ENCODE data around the gene MAP4K5. TPM values are rescaled to one million over a fixed set of nuclear protein-coding genes. Genes with fewer than 3 reads are reported as not detected.

The MAP4K5 gene
- total RNA-seq, 1 experiment from 2014 or later, result 39.1 TPM

DNA sequence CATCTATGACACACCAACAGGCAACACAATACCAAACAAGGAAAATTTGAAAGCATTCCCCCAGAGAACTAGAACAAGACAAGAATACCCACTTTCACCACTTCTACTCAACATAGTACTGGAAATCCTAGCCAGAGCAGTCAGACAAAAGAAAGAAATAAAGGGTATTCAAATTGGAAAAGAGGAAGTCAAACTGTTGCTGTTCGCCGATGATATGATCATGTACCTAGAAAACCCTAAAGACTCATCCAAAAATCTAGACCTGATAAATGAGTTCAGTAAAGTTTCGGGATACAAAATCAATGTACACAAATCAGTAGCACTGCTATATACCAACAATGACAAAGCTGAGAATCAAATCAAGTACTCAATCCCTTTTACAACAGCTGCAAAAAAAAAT is 19.5 kb upstream of the MAP4K5 start:
- RAD21 ChIA-PET (ENCODE audit: low non-redundant PET in 1 of 2, low total read pairs in 2 of 2, uncharacterized antibody in 2 of 2, unreplicated experiment in 2 of 2), result no interaction called here
- no TSS peak for BruUV-seq (replicated peaks)
- POLR2A ChIA-PET, result no interaction called here

DNA sequence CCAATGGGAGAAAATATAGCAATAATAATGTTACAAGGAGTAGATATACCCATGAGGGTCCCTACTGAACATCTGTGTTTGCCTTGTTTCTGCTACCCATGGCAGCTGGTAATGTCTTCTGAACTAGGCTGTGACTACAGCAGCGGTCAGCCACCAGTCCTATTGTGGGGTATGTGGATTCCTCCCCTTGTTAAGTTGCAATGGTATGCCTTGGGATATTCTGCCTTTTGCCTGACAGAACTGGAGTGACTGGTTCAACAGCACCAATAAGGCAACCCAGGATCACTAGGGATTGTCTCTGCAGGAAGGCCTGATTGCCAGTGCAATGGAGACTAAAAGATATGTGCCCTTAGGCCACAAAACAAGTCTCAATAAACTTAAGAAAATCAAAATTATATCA is 17.9 kb upstream of the MAP4K5 start:
- H3K4me3 ChIP-seq (replicated peaks in 1 of 2; ENCODE audit: low read depth in 1 of 2, low read length in 2 of 2), result no peak overlapping the region
- H3K27me3 ChIP-seq (ENCODE audit: insufficient read depth, low read length), result no peaks in the 10 kb centered on the region
- intact Hi-C loops (cut with micrococcal nuclease), result no loop called here
- no peaks in the 10 kb centered on the region for H3K36me3 ChIP-seq (ENCODE audit: control insufficient read depth in 1 of 2, insufficient read depth in 2 of 2, low read length in 2 of 2)
- ChIA-PET CTCF (no interaction called here), POLR2A (no interaction called here), RAD21 (ENCODE audit: low non-redundant PET in 1 of 2, low total read pairs in 2 of 2, uncharacterized antibody in 2 of 2, unreplicated experiment in 2 of 2) (no interaction called here)
- no peaks in the 10 kb centered on the region for H3K9me3 ChIP-seq (ENCODE audit: control insufficient read depth in 1 of 2, insufficient read depth in 1 of 2, low read depth in 1 of 2, low read length in 2 of 2)
- no peak overlapping the region for H3K9ac ChIP-seq (ENCODE audit: low read length)
- DNase-seq (ENCODE audit: low read depth, low spot score) (no peak), ATAC-seq (no peak)
- H3K79me2 ChIP-seq (ENCODE audit: insufficient read depth, low read length), result no peaks in the 10 kb centered on the region
- H2AFZ ChIP-seq (ENCODE audit: low read depth, low read length, poor library complexity, severe bottlenecking), result no peak overlapping the region
- no peak overlapping the region for H3K4me2 ChIP-seq (ENCODE audit: low read length)
- H3K4me1 ChIP-seq (ENCODE audit: control insufficient read depth in 1 of 2, insufficient read depth in 2 of 2, low read length in 2 of 2), result peaks cover 9% of the 10 kb centered on the region in 2 experiments
- no peaks in the 10 kb centered on the region for H3K9me2 ChIP-seq (ENCODE audit: insufficient read depth)
- no TSS peak for BruUV-seq (replicated peaks)
- H3K27ac ChIP-seq (ENCODE audit: low read depth, low read length), result no peak overlapping the region
- H4K20me1 ChIP-seq (ENCODE audit: insufficient read depth), result no peaks in the 10 kb centered on the region
- TF ChIP-seq MAX (IDR thresholded peaks at IDR 0.05), result no peak
- TF ChIP-seq CEBPB (IDR thresholded peaks at IDR 0.05; ENCODE audit: low read depth), result no peak
- no peak for TF ChIP-seq RAD21 (IDR thresholded peaks at IDR 0.05; ENCODE audit: low read depth)
- TF ChIP-seq POLR2A (IDR thresholded peaks at IDR 0.05; ENCODE audit: borderline replicate concordance, extremely low read depth, insufficient read depth, insufficient read length), result no peak
- no peak for TF ChIP-seq ATF3 (IDR thresholded peaks at IDR 0.05)
- TF ChIP-seq ZNF274 (IDR thresholded peaks at IDR 0.05; ENCODE audit: low read depth, low read length), result no peak
- TF ChIP-seq, protein P1, sequence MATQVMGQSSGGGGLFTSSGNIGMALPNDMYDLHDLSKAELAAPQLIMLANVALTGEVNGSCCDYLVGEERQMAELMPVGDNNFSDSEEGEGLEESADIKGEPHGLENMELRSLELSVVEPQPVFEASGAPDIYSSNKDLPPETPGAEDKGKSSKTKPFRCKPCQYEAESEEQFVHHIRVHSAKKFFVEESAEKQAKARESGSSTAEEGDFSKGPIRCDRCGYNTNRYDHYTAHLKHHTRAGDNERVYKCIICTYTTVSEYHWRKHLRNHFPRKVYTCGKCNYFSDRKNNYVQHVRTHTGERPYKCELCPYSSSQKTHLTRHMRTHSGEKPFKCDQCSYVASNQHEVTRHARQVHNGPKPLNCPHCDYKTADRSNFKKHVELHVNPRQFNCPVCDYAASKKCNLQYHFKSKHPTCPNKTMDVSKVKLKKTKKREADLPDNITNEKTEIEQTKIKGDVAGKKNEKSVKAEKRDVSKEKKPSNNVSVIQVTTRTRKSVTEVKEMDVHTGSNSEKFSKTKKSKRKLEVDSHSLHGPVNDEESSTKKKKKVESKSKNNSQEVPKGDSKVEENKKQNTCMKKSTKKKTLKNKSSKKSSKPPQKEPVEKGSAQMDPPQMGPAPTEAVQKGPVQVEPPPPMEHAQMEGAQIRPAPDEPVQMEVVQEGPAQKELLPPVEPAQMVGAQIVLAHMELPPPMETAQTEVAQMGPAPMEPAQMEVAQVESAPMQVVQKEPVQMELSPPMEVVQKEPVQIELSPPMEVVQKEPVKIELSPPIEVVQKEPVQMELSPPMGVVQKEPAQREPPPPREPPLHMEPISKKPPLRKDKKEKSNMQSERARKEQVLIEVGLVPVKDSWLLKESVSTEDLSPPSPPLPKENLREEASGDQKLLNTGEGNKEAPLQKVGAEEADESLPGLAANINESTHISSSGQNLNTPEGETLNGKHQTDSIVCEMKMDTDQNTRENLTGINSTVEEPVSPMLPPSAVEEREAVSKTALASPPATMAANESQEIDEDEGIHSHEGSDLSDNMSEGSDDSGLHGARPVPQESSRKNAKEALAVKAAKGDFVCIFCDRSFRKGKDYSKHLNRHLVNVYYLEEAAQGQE (IDR thresholded peaks at IDR 0.05; ENCODE audit: low read depth), result no peak
- TF ChIP-seq JUND (IDR thresholded peaks at IDR 0.05), result no peak
- TF ChIP-seq EGR1 (IDR thresholded peaks at IDR 0.05; ENCODE audit: low read depth), result no peak
- TF ChIP-seq TCF7L2 (IDR thresholded peaks at IDR 0.05; ENCODE audit: borderline replicate concordance, extremely low read depth, insufficient read depth, insufficient read length), result no peak
- TF ChIP-seq POLR2AphosphoS5 (IDR thresholded peaks at IDR 0.05; ENCODE audit: low read depth, low read length), result no peak
- TF ChIP-seq EZH2phosphoT487 (IDR thresholded peaks at IDR 0.05; ENCODE audit: borderline replicate concordance), result no peak
- no peak for TF ChIP-seq FOSL1 (IDR thresholded peaks at IDR 0.05; ENCODE audit: low read depth)
- TF ChIP-seq ZFX (IDR thresholded peaks at IDR 0.05), result no peak

More for the DNA sequence above, 19.5 kb upstream of the MAP4K5 start:
- Histone ChIP-seq H3K9me3 (ENCODE audit: control insufficient read depth in 1 of 2, insufficient read depth in 1 of 2, low read depth in 1 of 2, low read length in 2 of 2) (no peaks in the 10 kb centered on the region), H3K4me3 (replicated peaks in 1 of 2; ENCODE audit: low read depth in 1 of 2, low read length in 2 of 2) (no peak overlapping the region), H3K27ac (ENCODE audit: low read depth, low read length) (no peak overlapping the region), H3K27me3 (ENCODE audit: insufficient read depth, low read length) (no peaks in the 10 kb centered on the region), H3K4me1 (ENCODE audit: control insufficient read depth in 1 of 2, insufficient read depth in 2 of 2, low read length in 2 of 2) (no peaks in the 10 kb centered on the region), H3K79me2 (ENCODE audit: insufficient read depth, low read length) (no peaks in the 10 kb centered on the region), H3K9ac (ENCODE audit: low read length) (no peak overlapping the region), H3K4me2 (ENCODE audit: low read length) (no peak overlapping the region), H3K9me2 (ENCODE audit: insufficient read depth) (no peaks in the 10 kb centered on the region), H4K20me1 (ENCODE audit: insufficient read depth) (no peaks in the 10 kb centered on the region), H2AFZ (ENCODE audit: low read depth, low read length, poor library complexity, severe bottlenecking) (no peak overlapping the region), H3K36me3 (ENCODE audit: control insufficient read depth in 1 of 2, insufficient read depth in 2 of 2, low read length in 2 of 2) (no peaks in the 10 kb centered on the region)
- CTCF ChIA-PET, result interaction anchor here (1.4 kb wide), 1 partner anchor 231 kb away, joined by 3 read pairs; no protein-coding TSS in a partner anchor
- intact Hi-C loops (cut with micrococcal nuclease), result no loop called here
- no peak for ATAC-seq
- DNase-seq (ENCODE audit: low read depth, low spot score), result no peak
- TF ChIP-seq ZFX (IDR thresholded peaks at IDR 0.05) (no peak), SIN3A (IDR thresholded peaks at IDR 0.05; ENCODE audit: low read depth) (no peak), TCF7L2 (IDR thresholded peaks at IDR 0.05; ENCODE audit: borderline replicate concordance, extremely low read depth, insufficient read depth, insufficient read length) (no peak), JUND (IDR thresholded peaks at IDR 0.05) (no peak), MAX (IDR thresholded peaks at IDR 0.05) (no peak), EZH2 (IDR thresholded peaks at IDR 0.05) (no peak), POLR2AphosphoS5 (IDR thresholded peaks at IDR 0.05; ENCODE audit: low read depth, low read length) (no peak), ZNF274 (IDR thresholded peaks at IDR 0.05; ENCODE audit: low read depth, low read length) (no peak)
